Left lung (tissue), 10 donors: ENCODE data around the gene RAB40A. TPM values are rescaled to one million over a fixed set of nuclear protein-coding genes. Genes with fewer than 3 reads are reported as not detected.

Experiments used
- ATAC-seq: fragments of 200-7000 bp; cut with Tn5 transposase; one replicate; pipeline ENCODE4 v1.9.1; 2020; ENCODE audit warnings: moderate library complexity
- DNase-seq, 4 donors: peaks; one replicate each; pipeline ENCODE4 v3.0.0-alpha.2; 2013 to 2020
- H3K27ac ChIP-seq, 2 donors: fragments of 200-600 bp; sonication (generic) in 1 of 2; one replicate each; pipeline versions ENCODE4 v1.5.0 to v1.8.0; 2020 to 2021
- H3K27me3 ChIP-seq, 2 donors: fragments of 200-600 bp; sonication (generic) in 1 of 2; one replicate each; pipeline versions ENCODE4 v1.5.0 to v1.8.0; 2020 to 2021
- H3K36me3 ChIP-seq, 2 donors: fragments of 200-600 bp; sonication (generic) in 1 of 2; one replicate each; pipeline versions ENCODE4 v1.5.0 to v1.8.0; 2020 to 2021
- H3K4me1 ChIP-seq, 2 donors: fragments of 200-600 bp; one replicate each; pipeline ENCODE4 v1.8.0; 2021
- H3K4me3 ChIP-seq, 2 donors: fragments of 200-600 bp; sonication (generic) in 1 of 2; one replicate each; pipeline versions ENCODE4 v1.5.0 to v1.8.0; 2020 to 2021; ENCODE audit warnings: mild to moderate bottlenecking in 1 of 2
- H3K9me3 ChIP-seq, 2 donors: fragments of 200-600 bp; sonication (generic) in 1 of 2; one replicate each; pipeline versions ENCODE4 v1.5.0 to v1.8.0; 2020 to 2021
- CTCF ChIP-seq, 2 donors: fragments of 200-600 bp; sonication (generic) in 1 of 2; IDR thresholded peaks; one replicate each; pipeline versions ENCODE4 v1.5.0 to v1.8.0; 2021; ENCODE audit warnings: antibody characterized with exemption in 2 of 2
- intact Hi-C, 2 donors: fragments of 100-400 bp; cut with DNase I; formaldehyde crosslinking; loops; one replicate each; pipeline versions ENCODE4 v1.11.2 to v1.14.2; 2022
- polyA plus RNA-seq, 6 donors: library from polyadenylated mRNA; unstranded; fragments of 120-200 nt; gene quantifications; one replicate each; pipeline ENCODE4 v1.2.1, GENCODE V29; 2013; ENCODE audit not compliant: insufficient read length in 6 of 6
- total RNA-seq, 2 donors: library from RNA; stranded (reverse); fragmentation: NEBNext Ultra II Directional; extraction: Animal tissue kit (Norgen Biotek cat#: 25700); gene quantifications; one replicate each; pipeline ENCODE4 v1.2.1, GENCODE V29; 2021
- donor health status: DM: no; HTN: yes; CAD: no.
- donor health status: DM: no; HTN: no; CAD: no.

RAB40A gene
- total and polyA plus RNA-seq, 8 donors: 0.17 to 4.2 (median 3.5) TPM

GRCh38 chrX:103536732-103537131 lies 17.4 kb upstream of the RAB40A start:
- Histone ChIP-seq H3K9me3 (no peaks in the 10 kb centered on the region), H3K4me1 (no peaks in the 10 kb centered on the region), H3K36me3 (no peaks in the 10 kb centered on the region), H3K27ac (peak overlapping the region in 1 of 2 donors; percentile 24), H3K4me3 (no peak overlapping the region), H3K27me3 (peaks cover 0 to 3% of the 10 kb centered on the region in 2 donors)
- no peak for TF ChIP-seq CTCF (IDR thresholded peaks at IDR 0.05)
- ATAC-seq (no peak), DNase-seq (no peak)
- intact Hi-C loops: loop anchor here in 1 of 2 donors (10.0 kb wide), 1 partner anchor 148 kb away; the partner anchor contains the start of gene MORF4L2

- Histone ChIP-seq H3K27ac (peak overlapping the region in 1 of 2 donors; percentile 24), H3K27me3 (peaks cover 0 to 3% of the 10 kb centered on the region in 2 donors), H3K4me3 (no peak overlapping the region), H3K4me1 (no peaks in the 10 kb centered on the region), H3K36me3 (no peaks in the 10 kb centered on the region), H3K9me3 (no peaks in the 10 kb centered on the region)
- ATAC-seq (no peak), DNase-seq (no peak)
- no peak for TF ChIP-seq CTCF (IDR thresholded peaks at IDR 0.05)
- intact Hi-C loops: loop anchor here in 1 of 2 donors (10.0 kb wide), 1 partner anchor 149 kb away; the partner anchor contains the start of gene MORF4L2
These were observed 16.8 kb upstream of the RAB40A start for GRCh38 chrX:103536071-103536470.

- no peak overlapping the region for H3K27ac ChIP-seq
- no peaks in the 10 kb centered on the region for H3K9me3 ChIP-seq
- no peaks in the 10 kb centered on the region for H3K4me1 ChIP-seq
- H3K4me3 ChIP-seq: no peak overlapping the region
- peaks cover 0 to 3% of the 10 kb centered on the region in 2 donors for H3K27me3 ChIP-seq
- intact Hi-C loops: loop anchor here in 1 of 2 donors (10.0 kb wide), 1 partner anchor 150 kb away; the partner anchor contains the start of gene MORF4L2
- TF ChIP-seq CTCF (IDR thresholded peaks at IDR 0.05): no peak
- ATAC-seq (no peak), DNase-seq (no peak)
- H3K36me3 ChIP-seq: no peaks in the 10 kb centered on the region
These were observed 15.9 kb upstream of the RAB40A start for GRCh38 chrX:103535206-103535605.

GRCh38 chrX:103533511-103534216 lies 14.4 kb upstream of the RAB40A start:
- peak; percentile 90 for ATAC-seq
- DNase-seq: peak in 3 of 4 donors; percentile 61 to 77 (median 63)
- Histone ChIP-seq H3K4me3 (peak overlapping the region in 1 of 2 donors; percentile 16), H3K9me3 (no peaks in the 10 kb centered on the region), H3K36me3 (no peaks in the 10 kb centered on the region), H3K4me1 (no peaks in the 10 kb centered on the region), H3K27me3 (peaks cover 0 to 3% of the 10 kb centered on the region in 2 donors), H3K27ac (peak overlapping the region in 1 of 2 donors; percentile 57)
- TF ChIP-seq CTCF (IDR thresholded peaks at IDR 0.05): peak; percentile 78 to 85
- intact Hi-C loops: loop anchor here in 1 of 2 donors (10.0 kb wide), 1 partner anchor 151 kb away; the partner anchor contains the start of gene MORF4L2

GRCh38 chrX:103531002-103531401 lies 11.7 kb upstream of the RAB40A start:
- Histone ChIP-seq H3K9me3 (no peaks in the 10 kb centered on the region), H3K4me3 (no peak overlapping the region), H3K27me3 (peaks cover 0 to 3% of the 10 kb centered on the region in 2 donors), H3K27ac (no peak overlapping the region), H3K4me1 (no peaks in the 10 kb centered on the region), H3K36me3 (no peaks in the 10 kb centered on the region)
- intact Hi-C loops: loop anchor here in 1 of 2 donors (10.0 kb wide), 1 partner anchor 154 kb away; the partner anchor contains the start of gene MORF4L2
- DNase-seq: no peak
- ATAC-seq: no peak
- no peak for TF ChIP-seq CTCF (IDR thresholded peaks at IDR 0.05)
